HepG2 (cell line): ENCODE measurements around the gene GNAL. TPM values are rescaled to one million over a fixed set of nuclear protein-coding genes. Genes with fewer than 3 reads are reported as not detected.

Experiments
- ARID2 ChIP-seq: sonication (generic); formaldehyde crosslinking; IDR thresholded peaks from 2 replicates; pipeline ENCODE4 v1.8.1; 2022; ENCODE audit warnings: mild to moderate bottlenecking, missing genetic modification reagents, borderline replicate concordance
- ATF7-NPFF ChIP-seq: sonication (generic); formaldehyde crosslinking; IDR thresholded peaks from 2 replicates; pipeline ENCODE4 v1.8.1; 2023; ENCODE audit warnings: mild to moderate bottlenecking, low read depth, missing genetic modification reagents, moderate library complexity
- CBX5 ChIP-seq: sonication (generic); formaldehyde crosslinking; IDR thresholded peaks from 2 replicates; pipeline ENCODE4 v1.4.0; 2020; ENCODE audit warnings: missing genetic modification reagents, borderline replicate concordance
- HOXD1 ChIP-seq: sonication (generic); formaldehyde crosslinking; IDR thresholded peaks from 2 replicates; pipeline ENCODE4 v1.5.0; 2020; ENCODE audit warnings: missing genetic modification reagents
- IRX3 ChIP-seq: sonication (generic); formaldehyde crosslinking; IDR thresholded peaks from 2 replicates; pipeline ENCODE4 v1.8.1; 2023; ENCODE audit warnings: mild to moderate bottlenecking, low read depth, missing genetic modification reagents, borderline replicate concordance
- KAT7 ChIP-seq: IDR thresholded peaks from 2 replicates; pipeline ENCODE4 v1.6.1; 2018; ENCODE audit warnings: borderline replicate concordance, missing compliant biosample characterization
- PHF20 ChIP-seq: sonication (generic); formaldehyde crosslinking; IDR thresholded peaks from 2 replicates; pipeline ENCODE4 v1.5.0; 2020; ENCODE audit warnings: mild to moderate bottlenecking, missing genetic modification reagents
- SMARCE1 ChIP-seq: fragments of 450-650 bp; IDR thresholded peaks from 2 replicates; pipeline ENCODE4 v1.6.1; 2017; ENCODE audit warnings: borderline replicate concordance
- STAT5B ChIP-seq: sonication (generic); formaldehyde crosslinking; IDR thresholded peaks from 2 replicates; pipeline ENCODE4 v1.4.0; 2020; ENCODE audit warnings: missing genetic modification reagents
- ZFY ChIP-seq: sonication (generic); formaldehyde crosslinking; IDR thresholded peaks from 2 replicates; pipeline ENCODE4 v1.4.0; 2020; ENCODE audit warnings: missing genetic modification reagents
- ZNF33B ChIP-seq: sonication (generic); formaldehyde crosslinking; IDR thresholded peaks from 2 replicates; pipeline ENCODE4 v1.5.1; 2020; ENCODE audit warnings: mild to moderate bottlenecking, missing genetic modification reagents
- ZNF446 ChIP-seq: sonication (generic); formaldehyde crosslinking; IDR thresholded peaks from 2 replicates; pipeline ENCODE4 v1.5.0; 2020; ENCODE audit warnings: mild to moderate bottlenecking, missing genetic modification reagents
- ZNF652 ChIP-seq: IDR thresholded peaks from 2 replicates; pipeline ENCODE4 v1.6.1; 2016; ENCODE audit warnings: low read depth, borderline replicate concordance
- ZNF749 ChIP-seq: sonication (generic); formaldehyde crosslinking; IDR thresholded peaks from 2 replicates; pipeline ENCODE4 v1.8.0; 2022; ENCODE audit warnings: mild to moderate bottlenecking, missing genetic modification reagents, moderate library complexity, borderline replicate concordance
- ZNF777 ChIP-seq: sonication (generic); formaldehyde crosslinking; IDR thresholded peaks from 2 replicates; pipeline ENCODE4 v1.4.0; 2020; ENCODE audit warnings: missing genetic modification reagents
- polyA plus RNA-seq, 8 experiments: library from polyadenylated mRNA; depleted of rRNA in 3 of 8; stranded (reverse) in 7 of 8; unstranded in 1 of 8; fragments of >200 nt; fragmentation: Illumina TruSeq in 4 of 8; extraction: Trizol in 4 of 8; gene quantifications; 2 replicates each; pipeline versions ENCODE4 v1.2.1 to v1.2.3, GENCODE V29; 2011 to 2016; ENCODE audit warnings: low read depth in 4 of 8, missing spikeins in 1 of 8, mixed read lengths in 1 of 8; ENCODE audit not compliant: insufficient read depth in 1 of 8
- total RNA-seq, 5 experiments: library from RNA; depleted of rRNA; stranded (reverse); fragments of >200 nt; fragmentation: Illumina TruSeq; extraction: Trizol; gene quantifications; 2 replicates each; pipeline ENCODE4 v1.2.3, GENCODE V29; 2016; ENCODE audit warnings: low read depth in 1 of 5
- TF ChIP-seq, protein P1 (sequence below): sonication (generic); formaldehyde crosslinking; IDR thresholded peaks from 2 replicates; pipeline ENCODE4 v1.4.0; 2020; ENCODE audit warnings: missing genetic modification reagents
- TF ChIP-seq, protein P2 (sequence below): sonication (generic); formaldehyde crosslinking; IDR thresholded peaks from 2 replicates; pipeline ENCODE4 v1.4.0; 2020; ENCODE audit warnings: missing genetic modification reagents, borderline replicate concordance
- TF ChIP-seq, protein P3 (sequence below): sonication (generic); formaldehyde crosslinking; IDR thresholded peaks from 2 replicates; pipeline ENCODE4 v1.5.0; 2020; ENCODE audit warnings: missing genetic modification reagents
- TF ChIP-seq, protein P4 (sequence below): sonication (generic); formaldehyde crosslinking; IDR thresholded peaks from 2 replicates; pipeline ENCODE4 v1.8.0; 2023; ENCODE audit warnings: mild to moderate bottlenecking, missing genetic modification reagents

Gene GNAL
- total and polyA plus RNA-seq, 2 of the 13 experiments (the other 11 are each of a cell fraction or from before 2014, with no cell fraction given), result 0.87 to 1.4 TPM

DNA sequence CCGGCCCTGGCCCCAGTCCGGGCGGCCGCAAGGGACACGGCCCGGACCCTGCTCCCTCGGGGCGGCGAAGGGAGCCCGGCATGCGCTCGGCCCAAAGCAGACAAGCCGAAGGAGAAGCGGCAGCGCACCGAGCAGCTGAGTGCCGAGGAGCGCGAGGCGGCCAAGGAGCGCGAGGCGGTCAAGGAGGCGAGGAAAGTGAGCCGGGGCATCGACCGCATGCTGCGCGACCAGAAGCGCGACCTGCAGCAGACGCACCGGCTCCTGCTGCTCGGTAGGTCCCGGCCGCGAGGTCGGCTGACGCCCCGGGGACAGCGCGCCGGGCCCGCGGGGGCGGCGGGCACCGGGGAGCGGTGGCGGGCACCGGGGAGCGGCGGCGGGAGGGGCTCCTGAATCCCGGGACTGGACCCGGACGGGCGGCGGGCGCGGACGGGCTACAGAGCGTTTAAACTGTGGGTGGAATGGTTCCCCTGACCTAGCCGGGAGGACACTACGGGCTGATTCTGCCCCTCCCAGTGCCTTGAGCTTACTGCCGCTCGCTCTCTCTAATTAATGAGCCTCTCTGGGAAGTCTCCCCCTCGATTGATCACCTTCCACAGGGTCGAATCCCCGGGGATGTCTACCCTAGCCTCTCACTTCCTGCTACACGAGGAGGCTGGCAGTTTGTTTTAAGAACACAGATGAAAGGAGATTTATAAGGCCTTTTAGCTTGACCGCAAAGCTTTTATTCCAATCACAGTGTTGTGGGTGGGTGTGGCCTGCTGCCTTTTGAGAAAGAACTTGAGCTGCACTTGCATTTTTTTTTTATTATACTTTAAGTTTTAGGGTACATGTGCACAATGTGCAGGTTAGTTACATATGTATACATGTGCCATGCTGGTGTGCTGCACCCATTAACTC lies 853 bp downstream of the GNAL start (continued):
- TF ChIP-seq, protein P1, sequence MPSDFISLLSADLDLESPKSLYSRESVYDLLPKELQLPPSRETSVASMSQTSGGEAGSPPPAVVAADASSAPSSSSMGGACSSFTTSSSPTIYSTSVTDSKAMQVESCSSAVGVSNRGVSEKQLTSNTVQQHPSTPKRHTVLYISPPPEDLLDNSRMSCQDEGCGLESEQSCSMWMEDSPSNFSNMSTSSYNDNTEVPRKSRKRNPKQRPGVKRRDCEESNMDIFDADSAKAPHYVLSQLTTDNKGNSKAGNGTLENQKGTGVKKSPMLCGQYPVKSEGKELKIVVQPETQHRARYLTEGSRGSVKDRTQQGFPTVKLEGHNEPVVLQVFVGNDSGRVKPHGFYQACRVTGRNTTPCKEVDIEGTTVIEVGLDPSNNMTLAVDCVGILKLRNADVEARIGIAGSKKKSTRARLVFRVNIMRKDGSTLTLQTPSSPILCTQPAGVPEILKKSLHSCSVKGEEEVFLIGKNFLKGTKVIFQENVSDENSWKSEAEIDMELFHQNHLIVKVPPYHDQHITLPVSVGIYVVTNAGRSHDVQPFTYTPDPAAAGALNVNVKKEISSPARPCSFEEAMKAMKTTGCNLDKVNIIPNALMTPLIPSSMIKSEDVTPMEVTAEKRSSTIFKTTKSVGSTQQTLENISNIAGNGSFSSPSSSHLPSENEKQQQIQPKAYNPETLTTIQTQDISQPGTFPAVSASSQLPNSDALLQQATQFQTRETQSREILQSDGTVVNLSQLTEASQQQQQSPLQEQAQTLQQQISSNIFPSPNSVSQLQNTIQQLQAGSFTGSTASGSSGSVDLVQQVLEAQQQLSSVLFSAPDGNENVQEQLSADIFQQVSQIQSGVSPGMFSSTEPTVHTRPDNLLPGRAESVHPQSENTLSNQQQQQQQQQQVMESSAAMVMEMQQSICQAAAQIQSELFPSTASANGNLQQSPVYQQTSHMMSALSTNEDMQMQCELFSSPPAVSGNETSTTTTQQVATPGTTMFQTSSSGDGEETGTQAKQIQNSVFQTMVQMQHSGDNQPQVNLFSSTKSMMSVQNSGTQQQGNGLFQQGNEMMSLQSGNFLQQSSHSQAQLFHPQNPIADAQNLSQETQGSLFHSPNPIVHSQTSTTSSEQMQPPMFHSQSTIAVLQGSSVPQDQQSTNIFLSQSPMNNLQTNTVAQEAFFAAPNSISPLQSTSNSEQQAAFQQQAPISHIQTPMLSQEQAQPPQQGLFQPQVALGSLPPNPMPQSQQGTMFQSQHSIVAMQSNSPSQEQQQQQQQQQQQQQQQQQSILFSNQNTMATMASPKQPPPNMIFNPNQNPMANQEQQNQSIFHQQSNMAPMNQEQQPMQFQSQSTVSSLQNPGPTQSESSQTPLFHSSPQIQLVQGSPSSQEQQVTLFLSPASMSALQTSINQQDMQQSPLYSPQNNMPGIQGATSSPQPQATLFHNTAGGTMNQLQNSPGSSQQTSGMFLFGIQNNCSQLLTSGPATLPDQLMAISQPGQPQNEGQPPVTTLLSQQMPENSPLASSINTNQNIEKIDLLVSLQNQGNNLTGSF (CRISPR knock-in tag), result peak; percentile 83
- TF ChIP-seq KAT7 (CRISPR knock-in tag) (no peak), PHF20 (CRISPR knock-in tag) (no peak), ZNF652 (CRISPR knock-in tag) (no peak), SMARCE1 (no peak), ZNF33B (no peak), ARID2 (CRISPR knock-in tag) (no peak), IRX3 (CRISPR knock-in tag) (no peak), ZNF749 (CRISPR knock-in tag) (no peak), ZNF777 (CRISPR knock-in tag) (peak; percentile 61; the same call in 1 of the 2 replicates), ZNF446 (CRISPR knock-in tag) (0 out of 2 replicates have a peak, but pooled peaks have one; percentile 34), ZFY (CRISPR knock-in tag) (peak; percentile 60), STAT5B (no peak), CBX5 (CRISPR knock-in tag) (no peak), HOXD1 (CRISPR knock-in tag) (0 out of 2 replicates have a peak, but pooled peaks have one; percentile 58), ATF7-NPFF (CRISPR knock-in tag) (peak; percentile 55; the same call in 1 of the 2 replicates)
- TF ChIP-seq, protein P2, sequence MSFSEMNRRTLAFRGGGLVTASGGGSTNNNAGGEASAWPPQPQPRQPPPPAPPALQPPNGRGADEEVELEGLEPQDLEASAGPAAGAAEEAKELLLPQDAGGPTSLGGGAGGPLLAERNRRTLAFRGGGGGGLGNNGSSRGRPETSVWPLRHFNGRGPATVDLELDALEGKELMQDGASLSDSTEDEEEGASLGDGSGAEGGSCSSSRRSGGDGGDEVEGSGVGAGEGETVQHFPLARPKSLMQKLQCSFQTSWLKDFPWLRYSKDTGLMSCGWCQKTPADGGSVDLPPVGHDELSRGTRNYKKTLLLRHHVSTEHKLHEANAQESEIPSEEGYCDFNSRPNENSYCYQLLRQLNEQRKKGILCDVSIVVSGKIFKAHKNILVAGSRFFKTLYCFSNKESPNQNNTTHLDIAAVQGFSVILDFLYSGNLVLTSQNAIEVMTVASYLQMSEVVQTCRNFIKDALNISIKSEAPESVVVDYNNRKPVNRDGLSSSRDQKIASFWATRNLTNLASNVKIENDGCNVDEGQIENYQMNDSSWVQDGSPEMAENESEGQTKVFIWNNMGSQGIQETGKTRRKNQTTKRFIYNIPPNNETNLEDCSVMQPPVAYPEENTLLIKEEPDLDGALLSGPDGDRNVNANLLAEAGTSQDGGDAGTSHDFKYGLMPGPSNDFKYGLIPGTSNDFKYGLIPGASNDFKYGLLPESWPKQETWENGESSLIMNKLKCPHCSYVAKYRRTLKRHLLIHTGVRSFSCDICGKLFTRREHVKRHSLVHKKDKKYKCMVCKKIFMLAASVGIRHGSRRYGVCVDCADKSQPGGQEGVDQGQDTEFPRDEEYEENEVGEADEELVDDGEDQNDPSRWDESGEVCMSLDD (CRISPR knock-in tag), result 0 out of 2 replicates have a peak, but pooled peaks have one; percentile 27
- TF ChIP-seq, protein P3, sequence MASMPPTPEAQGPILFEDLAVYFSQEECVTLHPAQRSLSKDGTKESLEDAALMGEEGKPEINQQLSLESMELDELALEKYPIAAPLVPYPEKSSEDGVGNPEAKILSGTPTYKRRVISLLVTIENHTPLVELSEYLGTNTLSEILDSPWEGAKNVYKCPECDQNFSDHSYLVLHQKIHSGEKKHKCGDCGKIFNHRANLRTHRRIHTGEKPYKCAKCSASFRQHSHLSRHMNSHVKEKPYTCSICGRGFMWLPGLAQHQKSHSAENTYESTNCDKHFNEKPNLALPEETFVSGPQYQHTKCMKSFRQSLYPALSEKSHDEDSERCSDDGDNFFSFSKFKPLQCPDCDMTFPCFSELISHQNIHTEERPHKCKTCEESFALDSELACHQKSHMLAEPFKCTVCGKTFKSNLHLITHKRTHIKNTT (CRISPR knock-in tag), result no peak
- TF ChIP-seq, protein P4, sequence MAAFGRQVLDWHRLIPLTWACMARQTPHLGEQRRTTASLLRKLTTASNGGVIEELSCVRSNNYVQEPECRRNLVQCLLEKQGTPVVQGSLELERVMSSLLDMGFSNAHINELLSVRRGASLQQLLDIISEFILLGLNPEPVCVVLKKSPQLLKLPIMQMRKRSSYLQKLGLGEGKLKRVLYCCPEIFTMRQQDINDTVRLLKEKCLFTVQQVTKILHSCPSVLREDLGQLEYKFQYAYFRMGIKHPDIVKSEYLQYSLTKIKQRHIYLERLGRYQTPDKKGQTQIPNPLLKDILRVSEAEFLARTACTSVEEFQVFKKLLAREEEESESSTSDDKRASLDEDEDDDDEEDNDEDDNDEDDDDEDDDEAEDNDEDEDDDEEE (CRISPR knock-in tag), result no peak
